Activated T-cell treated with anti-CD3 and anti-CD28 coated beads, Interleukin-2, amount 50 U/mL, for 4 hours (primary cell): ENCODE results near the gene NEBL. TPM values are rescaled to one million over a fixed set of nuclear protein-coding genes. Genes with fewer than 3 reads are reported as not detected.

Experiments used
- ATAC-seq, 2 donors: fragments of 200-7000 bp; cut with Tn5 transposase; one replicate each; pipeline ENCODE4 v1.10.0; 2021
- DNase-seq: peaks from one replicate; pipeline ENCODE4 v3.0.0-alpha.2; 2020
- H3K27me3 Mint-ChIP-seq: one replicate; pipeline ENCODE4 v1.8.0; 2021; ENCODE audit warnings: low read depth, mixed read lengths
- H3K36me3 Mint-ChIP-seq: one replicate; pipeline ENCODE4 v1.8.0; 2022; ENCODE audit warnings: mixed read lengths; ENCODE audit not compliant: insufficient read depth
- H3K4me1 Mint-ChIP-seq: one replicate; pipeline ENCODE4 v1.8.0; 2021; ENCODE audit warnings: low read depth, mixed read lengths
- H3K4me3 Mint-ChIP-seq: one replicate; pipeline ENCODE4 v1.8.0; 2021; ENCODE audit warnings: mild to moderate bottlenecking, moderate library complexity, mixed read lengths
- H3K9me3 Mint-ChIP-seq: one replicate; pipeline ENCODE4 v1.8.0; 2021; ENCODE audit warnings: mixed read lengths
- total RNA-seq, 3 donors: library from RNA; stranded (reverse); gene quantifications; one replicate each; pipeline ENCODE4 v1.2.1, GENCODE V29; 2021

Gene NEBL
- total RNA-seq, 3 donors from 2014 or later: 0.11 to 0.48 (median 0.24) TPM

DNA sequence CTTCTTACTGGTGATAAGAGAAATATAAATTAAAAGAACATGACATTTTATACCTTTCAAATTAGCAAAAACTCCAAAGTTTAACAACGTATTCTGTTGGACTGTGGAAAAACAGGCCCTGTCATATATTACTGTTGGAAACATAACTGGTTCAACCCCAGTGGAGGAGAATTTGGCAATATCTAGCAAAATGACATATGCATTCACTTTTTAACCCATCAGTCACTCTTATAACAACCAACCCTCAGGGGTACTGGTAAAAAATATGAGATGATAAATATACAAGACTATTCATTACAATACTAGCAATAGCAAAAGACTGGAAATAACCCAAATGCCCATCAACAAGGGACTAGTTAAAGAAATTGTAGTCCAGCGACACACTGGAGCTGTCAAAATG is 22.9 kb upstream of the NEBL start:
- Mint-ChIP-seq H3K36me3 (no peaks in the 10 kb centered on the region), H3K27me3 (peaks cover 3% of the 10 kb centered on the region), H3K4me3 (no peak overlapping the region), H3K9me3 (no peaks in the 10 kb centered on the region), H3K4me1 (no peaks in the 10 kb centered on the region)
- no peak for DNase-seq
- no peak for ATAC-seq

GRCh38 chr10:20919481-20919880 is 22.4 kb upstream of the NEBL start:
- peaks cover 3% of the 10 kb centered on the region for H3K27me3 Mint-ChIP-seq
- no peaks in the 10 kb centered on the region for H3K36me3 Mint-ChIP-seq
- no peak for ATAC-seq
- H3K9me3 Mint-ChIP-seq: no peaks in the 10 kb centered on the region
- no peaks in the 10 kb centered on the region for H3K4me1 Mint-ChIP-seq
- no peak overlapping the region for H3K4me3 Mint-ChIP-seq
- DNase-seq: no peak

DNA sequence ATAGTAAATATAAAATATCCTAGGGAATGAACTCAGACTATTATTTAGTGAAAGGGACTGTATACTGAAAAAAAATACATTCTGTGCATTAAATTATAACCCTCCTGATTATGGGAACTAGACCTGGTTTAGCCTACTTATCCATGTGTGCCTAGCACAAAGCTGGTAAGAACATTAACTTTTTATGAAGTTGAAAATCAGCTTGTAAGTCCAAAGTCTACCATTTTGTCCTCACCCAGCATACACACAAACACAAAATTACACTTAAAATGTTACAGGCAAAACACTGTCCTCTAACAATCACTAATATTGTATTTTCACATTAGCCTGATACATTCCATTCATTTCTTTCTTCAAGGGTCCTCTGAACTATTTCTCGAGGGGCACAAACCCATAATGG is 19.9 kb upstream of the NEBL start:
- Mint-ChIP-seq H3K4me1 (no peaks in the 10 kb centered on the region), H3K36me3 (no peaks in the 10 kb centered on the region), H3K9me3 (no peaks in the 10 kb centered on the region), H3K4me3 (no peak overlapping the region), H3K27me3 (peaks cover 3% of the 10 kb centered on the region)
- ATAC-seq (no peak), DNase-seq (no peak)

- no peak overlapping the region for H3K4me3 Mint-ChIP-seq
- H3K36me3 Mint-ChIP-seq: no peaks in the 10 kb centered on the region
- no peaks in the 10 kb centered on the region for H3K4me1 Mint-ChIP-seq
- no peak for ATAC-seq
- H3K27me3 Mint-ChIP-seq: no peaks in the 10 kb centered on the region
- no peaks in the 10 kb centered on the region for H3K9me3 Mint-ChIP-seq
- DNase-seq: no peak
Observed at GRCh38 chr10:20912969-20913368, 15.9 kb upstream of the NEBL start.

GRCh38 chr10:20911626-20912025 is 14.5 kb upstream of the NEBL start:
- no peak for ATAC-seq
- no peak overlapping the region for H3K4me3 Mint-ChIP-seq
- H3K36me3 Mint-ChIP-seq: no peaks in the 10 kb centered on the region
- H3K9me3 Mint-ChIP-seq: no peaks in the 10 kb centered on the region
- no peaks in the 10 kb centered on the region for H3K27me3 Mint-ChIP-seq
- no peak for DNase-seq
- H3K4me1 Mint-ChIP-seq: no peaks in the 10 kb centered on the region

- Mint-ChIP-seq H3K4me1 (no peaks in the 10 kb centered on the region), H3K36me3 (no peaks in the 10 kb centered on the region), H3K4me3 (no peak overlapping the region), H3K9me3 (no peaks in the 10 kb centered on the region), H3K27me3 (no peaks in the 10 kb centered on the region)
- DNase-seq (no peak), ATAC-seq (no peak)
Observed at GRCh38 chr10:20909801-20910200, 12.7 kb upstream of the NEBL start.

GRCh38 chr10:20908391-20908790 is 11.3 kb upstream of the NEBL start:
- Mint-ChIP-seq H3K36me3 (no peaks in the 10 kb centered on the region), H3K9me3 (peaks cover 3% of the 10 kb centered on the region), H3K27me3 (no peaks in the 10 kb centered on the region), H3K4me3 (no peak overlapping the region), H3K4me1 (no peaks in the 10 kb centered on the region)
- no peak for ATAC-seq
- DNase-seq: no peak

DNA sequence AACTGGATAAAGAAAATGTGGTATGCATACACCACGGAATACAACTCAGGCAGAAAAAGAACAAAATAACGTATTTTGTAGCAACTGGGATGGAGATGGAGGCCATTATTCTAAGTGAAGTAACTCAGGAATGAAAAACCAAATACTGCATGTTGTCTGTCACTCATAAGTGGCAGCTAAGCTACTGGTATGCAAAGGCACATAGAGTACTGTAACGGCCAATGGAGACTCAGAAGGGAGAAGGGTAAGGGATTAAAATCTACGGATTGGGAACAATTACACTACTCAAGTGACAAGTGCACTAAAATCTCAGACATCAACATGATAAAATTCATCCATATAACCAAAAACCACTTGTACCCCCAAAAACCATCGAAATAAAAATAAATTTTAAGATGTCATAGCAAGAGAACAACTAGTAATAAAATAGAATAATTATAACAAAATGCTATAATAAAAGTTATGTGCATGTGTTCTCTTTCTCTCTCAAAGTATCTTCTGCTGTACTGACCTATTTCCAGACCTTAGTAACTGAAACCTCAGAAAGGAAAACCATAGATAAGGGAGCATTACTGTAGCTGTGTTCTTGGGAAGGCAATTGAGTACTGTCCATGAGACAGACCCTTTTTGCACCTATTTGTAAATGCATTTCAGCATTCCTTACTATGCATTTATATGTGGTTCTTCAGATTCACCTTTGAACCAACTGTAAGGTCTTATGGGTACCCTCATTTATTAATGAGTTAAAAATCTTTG is 6.7 kb upstream of the NEBL start:
- Mint-ChIP-seq H3K4me1 (no peaks in the 10 kb centered on the region), H3K9me3 (peaks cover 3% of the 10 kb centered on the region), H3K27me3 (no peaks in the 10 kb centered on the region), H3K36me3 (no peaks in the 10 kb centered on the region), H3K4me3 (no peak overlapping the region)
- DNase-seq (no peak), ATAC-seq (no peak)

DNA sequence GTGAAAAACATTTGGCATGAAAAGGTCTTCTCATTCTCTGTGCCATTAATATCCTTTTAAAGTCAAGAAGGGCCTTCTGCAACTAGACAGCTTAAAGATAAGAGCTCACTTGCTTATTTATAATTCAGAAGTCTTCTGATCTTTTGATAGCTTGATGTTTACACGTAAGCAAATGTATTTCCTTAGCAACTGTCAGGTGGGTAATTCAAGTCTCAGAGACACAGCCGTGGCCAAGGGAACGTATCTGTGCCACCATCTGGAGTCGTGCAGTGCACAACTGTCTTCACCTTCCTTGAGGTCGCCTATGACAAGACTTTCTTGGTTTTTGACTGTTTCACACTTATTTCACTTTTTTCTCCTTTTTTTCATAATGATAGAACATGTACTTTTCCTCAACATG is 4.0 kb upstream of the NEBL start:
- DNase-seq (no peak), ATAC-seq (no peak)
- Mint-ChIP-seq H3K27me3 (no peaks in the 10 kb centered on the region), H3K4me1 (no peaks in the 10 kb centered on the region), H3K9me3 (peaks cover 3% of the 10 kb centered on the region), H3K4me3 (no peak overlapping the region), H3K36me3 (no peaks in the 10 kb centered on the region)

DNA sequence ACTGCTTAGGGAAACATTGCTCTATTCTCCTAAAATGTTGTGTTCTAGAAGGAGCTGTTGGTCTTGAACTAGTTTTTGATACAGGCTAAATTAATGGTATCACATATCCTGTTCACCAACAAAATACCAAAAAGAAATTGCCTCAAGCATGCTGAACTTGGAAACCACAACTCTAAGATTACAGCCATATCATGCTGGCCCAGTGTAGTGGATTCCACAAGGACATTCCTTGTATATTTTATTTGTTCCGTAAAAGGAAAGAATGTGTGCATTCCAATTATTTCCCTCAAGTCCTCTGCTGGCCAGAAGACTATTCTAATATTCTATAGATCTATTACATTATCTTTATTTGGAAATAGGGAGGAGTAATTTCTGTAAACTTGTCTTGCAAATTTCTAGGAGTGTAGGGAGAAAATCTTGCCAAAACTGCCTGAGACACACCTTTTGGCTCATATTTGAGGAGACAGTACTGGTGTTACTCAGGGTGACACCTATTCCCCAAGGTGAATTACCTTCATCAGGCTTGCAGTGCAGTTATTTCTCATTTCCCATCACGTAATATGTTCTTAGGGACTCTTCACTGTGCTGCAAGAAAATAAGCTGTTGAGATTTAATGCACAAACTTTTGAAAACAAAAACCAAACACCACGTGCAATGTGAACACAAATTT is 1.9 kb upstream of the NEBL start:
- H3K4me1 Mint-ChIP-seq: no peaks in the 10 kb centered on the region
- no peak overlapping the region for H3K4me3 Mint-ChIP-seq
- ATAC-seq (no peak), DNase-seq (no peak)
- H3K36me3 Mint-ChIP-seq: no peaks in the 10 kb centered on the region
- H3K27me3 Mint-ChIP-seq: no peaks in the 10 kb centered on the region
- peaks cover 3% of the 10 kb centered on the region for H3K9me3 Mint-ChIP-seq

DNA sequence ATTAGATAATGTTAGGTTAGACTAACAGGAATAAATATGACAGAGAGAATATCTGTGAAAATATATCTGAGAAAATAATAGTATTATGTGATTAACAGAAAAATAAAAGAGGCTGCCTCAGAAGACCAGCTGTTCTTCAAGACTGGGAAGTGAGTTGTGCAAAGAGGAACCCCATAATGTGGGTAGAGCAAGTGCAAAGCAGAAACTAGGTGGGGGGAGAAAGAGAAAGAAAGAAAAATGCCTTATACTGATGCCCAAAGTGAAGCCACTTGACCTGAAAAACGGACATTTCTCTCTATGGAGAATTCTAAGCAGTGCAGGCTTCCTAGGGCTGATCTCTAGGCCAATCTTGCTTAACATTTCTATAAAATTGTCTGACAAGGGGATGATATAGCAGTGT is 3.8 kb downstream of the NEBL start:
- DNase-seq (no peak), ATAC-seq (no peak)
- Mint-ChIP-seq H3K4me3 (no peak overlapping the region), H3K36me3 (no peaks in the 10 kb centered on the region), H3K9me3 (no peaks in the 10 kb centered on the region), H3K4me1 (no peaks in the 10 kb centered on the region), H3K27me3 (no peaks in the 10 kb centered on the region)

DNA sequence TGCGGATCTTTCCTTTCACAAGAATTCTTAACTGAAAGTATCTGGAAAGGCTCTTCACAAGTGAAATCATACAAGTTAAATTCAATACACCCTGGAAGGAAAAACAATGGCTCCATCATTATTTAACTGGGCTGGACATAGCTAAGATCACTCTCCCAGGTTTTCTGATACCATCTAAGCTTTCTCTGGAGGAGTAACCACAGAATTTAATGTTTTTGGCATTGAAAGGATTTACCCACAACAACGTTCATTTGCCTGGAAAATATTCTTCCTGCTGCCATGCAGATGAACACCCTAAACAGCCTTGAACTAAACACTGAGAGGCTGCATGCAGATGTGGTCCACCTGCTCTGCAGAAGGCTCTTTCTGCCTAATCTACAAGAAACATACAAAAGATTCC is 4.3 kb downstream of the NEBL start:
- H3K36me3 Mint-ChIP-seq: no peaks in the 10 kb centered on the region
- DNase-seq (no peak), ATAC-seq (no peak)
- no peaks in the 10 kb centered on the region for H3K4me1 Mint-ChIP-seq
- H3K4me3 Mint-ChIP-seq: no peak overlapping the region
- no peaks in the 10 kb centered on the region for H3K9me3 Mint-ChIP-seq
- H3K27me3 Mint-ChIP-seq: no peaks in the 10 kb centered on the region

GRCh38 chr10:20892011-20892585 is 5.0 kb downstream of the NEBL start:
- H3K4me3 Mint-ChIP-seq: no peak overlapping the region
- DNase-seq: no peak
- no peaks in the 10 kb centered on the region for H3K36me3 Mint-ChIP-seq
- H3K4me1 Mint-ChIP-seq: no peaks in the 10 kb centered on the region
- no peak for ATAC-seq
- no peaks in the 10 kb centered on the region for H3K9me3 Mint-ChIP-seq
- H3K27me3 Mint-ChIP-seq: no peaks in the 10 kb centered on the region

DNA sequence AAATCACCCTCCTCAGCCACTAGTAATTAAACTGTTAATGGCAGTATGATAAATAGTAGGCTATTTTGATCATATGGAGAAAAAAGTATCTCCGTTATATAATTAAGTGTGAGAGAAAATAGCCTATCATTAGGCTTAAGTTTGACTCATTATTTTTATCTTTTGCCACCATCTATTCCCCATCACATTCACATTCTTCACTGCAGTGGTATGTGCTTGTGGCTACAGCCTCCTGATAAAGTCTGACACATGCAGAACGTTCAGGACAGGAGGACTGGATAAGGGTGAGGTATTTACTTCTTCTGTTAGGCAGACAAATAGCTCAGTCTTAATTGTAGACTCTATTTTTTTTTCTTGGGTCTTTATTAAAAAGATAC is 5.8 kb downstream of the NEBL start:
- DNase-seq (no peak), ATAC-seq (no peak)
- Mint-ChIP-seq H3K9me3 (no peaks in the 10 kb centered on the region), H3K27me3 (no peaks in the 10 kb centered on the region), H3K36me3 (no peaks in the 10 kb centered on the region), H3K4me1 (no peaks in the 10 kb centered on the region), H3K4me3 (no peak overlapping the region)
